Anterior cingulate cortex (tissue), 58 donors: ENCODE results near the gene MVB12B.

Experiments used
- DNase-seq, 58 donors: peaks; one replicate each; lab custom pipeline; 2025; lab: John Stamatoyannopoulos, UW

The MVB12B gene

DNA sequence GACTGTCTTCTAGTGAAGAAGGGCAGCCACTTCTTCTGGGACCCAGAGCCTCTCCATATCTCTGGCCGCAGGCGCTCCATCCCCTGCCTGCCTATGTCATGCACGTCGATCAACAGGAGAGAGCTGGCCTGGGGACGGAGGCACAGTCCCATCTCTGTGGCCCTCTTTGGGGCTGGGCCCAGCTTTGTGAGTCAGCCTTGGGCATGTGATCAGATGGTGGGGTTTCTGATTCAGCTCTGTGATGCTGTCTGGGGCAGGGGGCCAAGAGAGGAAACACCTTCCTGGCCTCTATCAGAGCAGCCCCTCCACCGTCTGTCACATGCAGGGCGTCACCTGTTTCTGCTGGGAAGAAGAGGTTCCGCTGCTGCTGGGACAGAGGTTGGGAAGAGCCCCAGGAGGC lies 72.6 kb downstream of the MVB12B start:
- peak in 14 of 58 donors; percentile 29 to 86 (median 58) for DNase-seq

DNA sequence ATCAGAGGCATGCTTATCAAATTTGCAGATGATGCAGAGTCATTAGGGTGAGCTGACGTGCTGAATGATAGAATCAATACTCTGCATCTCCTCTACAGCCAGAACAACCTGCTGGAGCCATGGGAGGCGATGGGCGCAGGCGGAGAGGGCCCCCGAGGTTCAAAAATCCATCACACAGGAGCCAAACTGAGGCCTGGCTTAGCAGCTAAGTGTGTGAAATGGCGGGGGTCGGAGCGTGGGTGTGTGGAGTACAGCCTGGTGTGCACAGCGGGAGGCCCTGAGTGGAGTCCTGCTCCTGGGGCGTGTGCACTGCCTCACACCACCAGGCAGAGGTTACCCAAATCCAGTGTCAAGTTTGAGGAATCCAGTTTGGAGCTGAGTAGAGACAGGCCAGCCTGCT lies 73.2 kb downstream of the MVB12B start:
- DNase-seq, result no peak

DNA sequence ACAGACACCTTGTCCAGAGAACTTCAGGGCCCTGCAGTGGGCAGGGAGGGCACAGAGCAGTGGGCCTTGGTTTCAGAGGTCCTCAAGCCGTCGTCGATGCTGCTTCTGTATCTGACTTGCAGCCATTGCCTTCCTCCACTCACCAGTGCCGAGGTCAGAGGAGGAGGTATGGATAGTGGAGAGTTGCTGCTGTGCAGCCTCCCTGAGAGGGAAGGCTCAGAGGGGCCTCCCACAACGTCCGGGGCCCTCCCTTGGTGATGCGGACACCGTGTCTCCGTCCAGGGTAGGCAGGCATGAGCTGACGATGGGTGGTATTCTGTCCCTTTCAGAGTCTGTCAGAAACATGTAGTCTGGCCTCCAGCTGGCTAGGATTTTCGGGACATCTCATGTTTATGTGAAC lies 73.9 kb downstream of the MVB12B start:
- DNase-seq, result no peak

DNA sequence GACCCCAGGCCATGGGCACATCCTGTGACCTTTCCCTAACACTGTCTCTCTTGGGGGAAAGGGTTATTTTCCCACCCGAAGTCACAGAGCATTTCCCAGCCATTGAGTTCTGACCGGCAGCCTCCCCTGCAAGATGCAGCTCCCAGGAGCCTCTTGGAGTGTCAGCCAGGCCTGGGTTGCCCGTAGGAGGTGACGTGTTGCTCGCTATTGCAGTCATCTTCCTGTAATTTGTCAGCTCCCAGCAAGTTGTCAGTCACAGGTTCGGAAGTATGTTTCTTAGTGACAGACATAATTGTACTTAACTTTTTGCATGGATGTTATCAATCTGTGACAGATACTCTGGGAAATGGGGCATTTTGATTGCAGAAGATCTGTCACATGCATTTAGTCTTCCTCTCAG lies 74.5 kb downstream of the MVB12B start:
- DNase-seq, result peak in 1 of 58 donors; percentile 44

- no peak for DNase-seq
These were observed 75.0 kb downstream of the MVB12B start for GRCh38 chr9:126401581-126401980.

DNA sequence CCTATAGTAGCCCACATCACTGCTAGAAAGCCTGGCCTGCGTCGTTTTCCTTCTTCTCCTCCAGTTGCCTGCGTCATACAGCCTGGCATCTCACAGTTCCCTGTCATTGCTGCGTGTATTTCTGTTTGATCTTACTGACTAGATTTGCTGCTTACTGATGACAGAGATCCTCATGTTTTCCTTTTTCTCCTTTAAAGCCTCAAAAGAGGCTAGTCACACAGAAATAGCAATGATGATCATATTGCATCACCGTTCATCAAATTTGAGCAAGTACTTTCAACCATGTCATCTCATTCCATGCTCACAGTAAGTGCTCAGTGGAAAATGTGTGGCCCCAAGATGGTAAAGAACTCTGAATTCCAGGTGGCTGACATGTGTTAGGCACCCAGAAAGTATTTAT lies 76.8 kb downstream of the MVB12B start:
- DNase-seq, result no peak

DNA sequence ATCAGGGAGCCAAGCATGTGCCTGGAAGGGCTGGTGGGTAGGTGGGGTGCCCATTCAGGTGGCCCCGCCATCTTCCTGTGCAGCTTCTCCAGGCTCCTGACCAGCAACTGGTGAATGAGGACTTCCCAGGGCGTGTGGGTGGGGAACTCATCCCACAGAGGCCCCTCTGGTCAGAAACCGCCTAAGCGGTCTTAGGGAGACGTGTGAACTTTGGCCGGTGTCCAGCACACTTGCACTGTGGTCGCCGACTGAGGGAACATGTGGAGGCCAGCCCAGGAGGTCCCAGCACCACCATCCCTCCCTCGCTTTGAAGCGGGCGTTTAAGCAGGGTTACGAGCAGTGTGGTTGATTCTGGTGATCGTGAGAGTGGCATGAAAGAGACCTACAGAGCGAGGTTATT lies 77.8 kb downstream of the MVB12B start:
- no peak for DNase-seq

GRCh38 chr9:126406075-126406667 lies 79.5 kb downstream of the MVB12B start:
- DNase-seq, result no peak

GRCh38 chr9:126407114-126407870 lies 80.7 kb downstream of the MVB12B start:
- DNase-seq, result no peak

- DNase-seq, result no peak
These were observed 81.4 kb downstream of the MVB12B start for GRCh38 chr9:126408004-126408403.

DNA sequence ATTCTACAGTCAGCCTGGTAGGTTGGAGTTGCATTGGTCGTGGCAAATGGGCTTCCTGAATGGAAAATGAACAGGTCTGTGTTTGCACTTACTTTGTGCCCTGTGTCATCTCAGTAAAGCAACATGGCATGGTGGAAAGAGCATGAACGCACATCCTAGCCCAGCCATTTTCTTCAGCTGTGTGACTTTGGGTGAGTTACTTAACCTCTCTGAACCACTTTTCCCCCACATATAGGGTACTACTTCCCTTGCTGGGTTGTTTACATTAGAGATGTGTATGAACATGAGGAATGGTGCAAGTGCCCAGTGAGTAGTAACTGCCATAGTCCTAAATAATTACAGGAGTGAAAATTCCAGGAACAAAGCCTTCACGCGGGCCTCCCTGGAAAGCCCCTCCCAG lies 83.6 kb downstream of the MVB12B start:
- no peak for DNase-seq

DNA sequence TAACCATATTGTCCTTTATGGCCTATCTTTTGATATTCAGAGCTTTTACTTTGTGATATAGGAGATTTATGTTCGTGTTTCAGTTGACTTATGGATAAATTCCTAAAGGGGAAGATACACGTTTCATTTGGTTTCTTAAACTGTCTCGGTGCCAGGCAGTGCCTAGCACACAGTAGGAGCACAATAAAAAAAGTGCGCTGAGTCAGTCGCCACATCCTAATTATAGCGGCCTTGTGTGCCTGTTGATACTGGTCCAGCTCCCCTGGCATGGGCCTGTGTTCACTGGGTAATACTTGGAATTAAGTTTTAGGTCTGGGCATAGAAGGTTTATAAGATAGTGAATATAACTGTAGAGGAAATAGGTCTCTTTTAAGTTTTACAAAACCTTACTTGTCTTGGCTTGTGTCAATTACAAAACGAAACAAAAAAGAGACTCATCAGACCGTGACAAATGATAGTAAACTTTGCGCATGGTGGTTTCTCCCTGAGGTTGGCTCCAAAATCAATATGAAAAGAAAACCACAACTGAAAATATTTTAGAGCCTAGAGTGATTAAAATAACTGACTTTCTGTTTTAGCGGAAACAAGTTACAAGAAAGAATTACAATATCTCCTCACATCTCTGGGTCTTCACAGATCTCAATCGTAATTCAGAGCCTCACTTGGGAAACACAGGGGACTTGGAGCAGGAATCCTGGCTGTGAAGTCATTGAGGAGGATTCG lies 84.8 kb downstream of the MVB12B start:
- DNase-seq, result no peak

GRCh38 chr9:126411948-126412284 lies 85.3 kb downstream of the MVB12B start:
- DNase-seq, result no peak

GRCh38 chr9:126412905-126413304 lies 86.3 kb downstream of the MVB12B start:
- no peak for DNase-seq

DNA sequence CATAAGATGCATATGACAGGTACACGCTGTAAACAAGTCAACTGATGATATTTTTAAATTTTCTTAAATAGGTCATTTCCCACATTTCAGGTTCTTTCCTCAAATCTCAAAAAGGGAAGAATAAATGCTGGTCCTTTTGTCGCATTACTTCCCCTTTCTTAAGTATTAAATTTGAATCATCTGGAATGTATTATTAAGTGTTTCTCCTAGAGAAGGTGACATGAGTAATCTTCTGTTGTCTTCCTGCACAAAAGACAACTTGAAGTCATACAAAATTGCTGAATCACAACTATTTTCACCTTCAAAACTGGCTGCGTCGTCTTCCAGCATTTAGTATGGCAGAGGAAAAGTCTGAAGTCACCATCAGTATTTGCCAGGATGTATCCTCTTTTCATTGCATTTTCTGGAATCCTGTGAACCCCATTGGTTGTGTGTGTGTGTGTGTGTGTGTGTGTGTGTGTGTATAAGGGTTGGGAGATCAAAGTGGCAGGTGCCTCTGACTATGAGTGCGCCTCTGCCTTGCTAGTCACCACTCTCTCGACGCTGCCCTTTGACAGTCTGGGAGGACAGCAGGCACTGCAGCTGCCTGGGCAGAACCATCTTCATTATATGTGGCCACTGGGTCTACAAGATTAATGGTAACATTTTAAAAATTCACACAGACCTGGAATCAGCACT lies 86.9 kb downstream of the MVB12B start:
- no peak for DNase-seq

DNA sequence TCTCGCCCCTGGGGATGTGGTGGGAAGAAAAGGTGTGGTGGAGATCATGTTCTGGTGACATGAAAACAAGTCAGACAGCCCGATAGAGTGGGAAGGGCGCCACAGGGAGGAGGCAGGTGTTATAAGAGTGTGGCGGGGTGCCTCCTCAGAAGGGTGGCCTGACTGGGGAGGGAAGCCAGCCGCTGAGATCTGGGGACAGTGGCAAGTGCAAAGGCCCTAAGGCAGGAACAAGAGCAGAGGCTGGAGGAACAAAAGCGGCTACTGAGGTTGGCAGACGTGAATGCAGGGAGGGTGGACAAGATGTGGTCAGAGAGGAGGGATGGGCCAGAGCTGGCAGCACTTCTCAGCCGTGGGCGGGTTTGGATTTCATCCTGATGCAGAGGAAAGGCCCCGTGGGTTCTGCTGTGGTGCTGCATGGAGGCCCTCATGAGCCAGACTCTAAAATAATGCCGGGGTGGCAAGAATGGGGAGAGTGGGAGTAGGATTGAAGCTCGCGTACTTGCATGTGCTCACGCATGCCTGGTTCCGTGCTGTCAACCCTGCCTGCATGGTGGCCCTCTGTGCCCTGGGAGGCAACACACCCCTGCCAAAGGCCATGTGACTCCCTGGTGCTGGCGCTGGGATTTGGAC lies 89.2 kb downstream of the MVB12B start:
- no peak for DNase-seq

DNA sequence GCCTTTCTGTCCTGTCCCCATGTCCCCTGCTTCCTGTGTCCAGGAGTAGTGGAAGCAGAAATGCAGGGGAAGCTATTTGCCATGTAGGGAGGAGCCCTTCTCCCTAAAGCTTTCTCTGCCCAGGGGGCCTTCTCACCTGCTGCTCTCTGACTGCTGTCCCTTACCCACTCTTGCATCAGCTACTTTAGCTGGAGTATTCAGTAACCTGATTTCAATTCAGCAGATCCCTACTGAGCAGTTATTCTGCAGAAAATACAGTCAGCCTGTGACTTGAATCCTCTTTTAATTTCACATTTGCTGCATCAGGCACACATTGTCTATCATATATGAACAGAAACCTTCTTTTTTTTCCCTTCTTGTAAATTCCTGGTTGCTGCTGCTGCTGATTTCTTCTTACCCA lies 90.4 kb downstream of the MVB12B start:
- no peak for DNase-seq

DNA sequence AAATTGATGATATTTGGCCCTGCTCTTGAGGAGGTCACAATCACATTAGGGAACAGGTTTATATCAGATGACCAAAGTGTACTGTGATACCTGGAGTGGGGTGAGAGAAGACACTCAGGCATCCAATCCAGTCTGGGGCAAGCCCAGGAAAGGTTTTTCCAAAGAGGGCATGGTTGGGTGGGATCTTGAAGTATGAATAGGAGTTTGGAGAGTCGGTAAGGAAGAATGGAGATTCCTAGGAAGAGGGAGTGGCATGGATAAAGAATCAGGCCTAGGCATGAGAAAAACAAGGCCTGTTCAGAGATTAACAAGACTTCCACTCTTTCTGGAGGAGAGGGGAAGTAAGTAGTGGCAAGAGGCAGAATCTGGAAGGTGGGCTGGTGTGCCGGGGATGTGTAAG lies 91.1 kb downstream of the MVB12B start:
- no peak for DNase-seq

GRCh38 chr9:126418608-126419007 lies 92.0 kb downstream of the MVB12B start:
- no peak for DNase-seq

GRCh38 chr9:126419475-126419874 lies 92.8 kb downstream of the MVB12B start:
- DNase-seq, result no peak

GRCh38 chr9:126420135-126420534 lies 93.5 kb downstream of the MVB12B start:
- DNase-seq, result no peak
